Neuronal stem cell (in vitro differentiated cells): ENCODE results near the gene CFL2. TPM values are rescaled to one million over a fixed set of nuclear protein-coding genes. Genes with fewer than 3 reads are reported as not detected.

Experiments
- DNase-seq: peaks from one replicate; pipeline ENCODE4 v3.0.0-alpha.2; 2013; ENCODE audit warnings: low spot score
- H2AFZ ChIP-seq: one replicate; pipeline ENCODE4 v1.6.1; 2013; ENCODE audit warnings: mild to moderate bottlenecking, low read length, inconsistent platforms
- H2AK5ac ChIP-seq: 2 replicates; pipeline ENCODE4 v1.6.1; 2013; ENCODE audit warnings: low read depth, mild to moderate bottlenecking, inconsistent platforms, low read length, moderate library complexity, mixed read lengths
- H2BK120ac ChIP-seq: 2 replicates; pipeline ENCODE4 v1.6.1; 2013; ENCODE audit warnings: low read depth, mild to moderate bottlenecking, inconsistent platforms, low read length, moderate library complexity, mixed read lengths
- H2BK12ac ChIP-seq: one replicate; pipeline ENCODE4 v1.6.1; 2013; ENCODE audit warnings: low read length, inconsistent platforms
- H2BK15ac ChIP-seq: 2 replicates; pipeline ENCODE4 v1.6.1; 2013; ENCODE audit warnings: mild to moderate bottlenecking, low read length, inconsistent platforms, mixed read lengths
- H2BK5ac ChIP-seq: one replicate; pipeline ENCODE4 v1.6.1; 2013; ENCODE audit warnings: inconsistent platforms, mild to moderate bottlenecking, low read length, moderate library complexity
- H3K14ac ChIP-seq: one replicate; pipeline ENCODE4 v1.6.1; 2013; ENCODE audit warnings: low read length, inconsistent platforms
- H3K18ac ChIP-seq: 2 replicates; pipeline ENCODE4 v1.6.1; 2013; ENCODE audit warnings: low read length, inconsistent platforms
- H3K23ac ChIP-seq: 2 replicates; pipeline ENCODE4 v1.6.1; 2013; ENCODE audit warnings: low read depth, mild to moderate bottlenecking, mixed read lengths, low read length, inconsistent platforms; ENCODE audit not compliant: poor library complexity
- H3K27ac ChIP-seq: replicated peaks from 3 replicates; pipeline ENCODE4 v1.5.1; 2013; ENCODE audit warnings: low read length, inconsistent platforms
- H3K27me3 ChIP-seq, 3 experiments: 2 replicates each; pipeline ENCODE4 v1.6.1; 2013; ENCODE audit warnings: low read length in 3 of 3, mild to moderate bottlenecking in 2 of 3, inconsistent platforms in 1 of 3, low read depth in 1 of 3, mixed read lengths in 1 of 3, moderate library complexity in 1 of 3; ENCODE audit not compliant: control insufficient read depth in 3 of 3, insufficient read depth in 3 of 3
- H3K36me3 ChIP-seq, 2 donors: replicated peaks in 1 of 2; 2 replicates each; pipeline ENCODE4 v1.6.1; 2013; ENCODE audit warnings: low read length in 2 of 2; ENCODE audit not compliant: control insufficient read depth in 2 of 2, insufficient read depth in 2 of 2
- H3K4ac ChIP-seq: 2 replicates; pipeline ENCODE4 v1.6.1; 2013; ENCODE audit warnings: inconsistent platforms, mild to moderate bottlenecking, low read length, moderate library complexity
- H3K4me1 ChIP-seq, 2 donors: 1 replicate in 1 of 2; 2 replicates in 1 of 2; pipeline ENCODE4 v1.6.1; 2013; ENCODE audit warnings: low read length in 2 of 2, low read depth in 1 of 2; ENCODE audit not compliant: control insufficient read depth in 2 of 2, insufficient read depth in 1 of 2
- H3K4me2 ChIP-seq: one replicate; pipeline ENCODE4 v1.6.1; 2013; ENCODE audit warnings: mild to moderate bottlenecking, low read length, inconsistent platforms; ENCODE audit not compliant: insufficient read depth, poor library complexity, severe bottlenecking
- H3K4me3 ChIP-seq, 2 donors: 2 replicates each; pipeline ENCODE4 v1.5.1; 2013; ENCODE audit warnings: low read length in 2 of 2, mild to moderate bottlenecking in 2 of 2, inconsistent platforms in 1 of 2, moderate library complexity in 1 of 2
- H3K79me1 ChIP-seq: one replicate; pipeline ENCODE4 v1.6.1; 2013; ENCODE audit warnings: low read depth, mild to moderate bottlenecking, inconsistent platforms, low read length, moderate library complexity
- H3K9ac ChIP-seq: one replicate; pipeline ENCODE4 v1.6.1; 2013; ENCODE audit warnings: mild to moderate bottlenecking, low read depth, low read length, inconsistent platforms; ENCODE audit not compliant: poor library complexity
- H3K9me3 ChIP-seq, 2 donors: replicated peaks in 1 of 2; 2 replicates each; pipeline versions ENCODE3 to v1.6.1; 2013; ENCODE audit warnings: low read length in 2 of 2, mild to moderate bottlenecking in 2 of 2, inconsistent platforms in 1 of 2, low read depth in 1 of 2, mixed read lengths in 1 of 2, moderate library complexity in 1 of 2; ENCODE audit not compliant: control insufficient read depth in 2 of 2, insufficient read depth in 1 of 2
- H4K8ac ChIP-seq: one replicate; pipeline ENCODE4 v1.6.1; 2013; ENCODE audit warnings: low read depth, mild to moderate bottlenecking, inconsistent platforms, low read length, moderate library complexity
- H4K91ac ChIP-seq: one replicate; pipeline ENCODE4 v1.6.1; 2013; ENCODE audit warnings: low read length, low read depth, mild to moderate bottlenecking, inconsistent platforms; ENCODE audit not compliant: poor library complexity
- WGBS, 2 donors: extraction: QIAGEN DNeasy Blood & Tissue Kit; methylation state at CpG; one replicate each; pipeline ENCODE4 v1.1.7; 2013; ENCODE audit warnings: missing lambda C conversion rate in 2 of 2, mixed read lengths in 1 of 2; ENCODE audit not compliant: insufficient read length in 2 of 2, insufficient replicate concordance in 1 of 2; ENCODE audit errors: extremely low coverage in 2 of 2; 5-methylcytosine and 5-hydroxymethylcytosine counted together
- polyA plus RNA-seq, 2 experiments: library from polyadenylated mRNA; stranded (reverse); fragments of 200-250 nt; gene quantifications; one replicate each; pipeline ENCODE4 v1.2.3, GENCODE V29; 2013

The CFL2 gene
- 34.9 TPM for polyA plus RNA-seq (2013, experiment 1 of 2)
- 35.4 TPM for polyA plus RNA-seq (2013, experiment 2 of 2)

DNA sequence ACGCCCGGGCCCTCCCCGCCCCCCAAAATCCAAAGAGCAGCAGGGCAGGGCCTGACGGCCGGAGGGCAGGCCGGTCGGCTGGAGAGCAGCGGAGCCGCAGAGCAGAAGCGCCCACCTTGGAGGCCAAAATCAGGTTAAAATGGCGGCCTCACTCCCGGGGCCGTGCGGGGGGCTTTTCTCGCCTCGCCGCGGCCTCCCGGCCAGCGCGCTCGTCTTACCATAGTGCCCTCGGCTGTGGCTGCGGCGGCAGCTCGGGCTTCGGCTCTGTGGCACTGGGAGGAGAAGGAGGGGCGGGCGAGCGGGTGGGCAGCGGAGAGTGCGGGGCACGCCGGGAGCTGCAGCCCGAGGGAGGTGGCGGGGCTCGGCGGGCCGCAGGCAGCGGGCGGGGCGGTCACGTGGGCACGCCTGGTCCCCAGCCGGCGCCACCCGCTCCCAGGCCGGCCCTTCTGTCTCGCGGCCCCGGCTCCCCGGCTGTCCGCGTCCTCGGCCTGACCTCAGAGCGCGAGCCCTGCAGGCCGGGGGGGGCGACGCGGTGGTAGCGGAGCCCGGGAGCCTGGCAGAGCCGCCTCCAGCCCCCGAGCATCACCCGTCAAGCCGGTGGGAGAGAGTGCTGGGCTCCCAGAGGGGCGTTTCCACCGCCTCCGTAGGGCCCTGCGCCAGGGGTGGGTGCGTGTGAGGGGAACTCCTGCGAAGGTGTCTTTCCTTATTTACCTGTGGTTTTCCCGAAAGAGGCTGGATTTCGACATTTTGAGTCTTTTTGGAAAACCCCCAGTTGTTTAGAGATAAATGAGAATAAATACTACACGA lies at the start of gene CFL2:
Gene CFL2 (minus strand): TSS at position 274 of the 807 bp plus-strand sequence. CDS start 53 bp downstream, at position 221.
- Histone ChIP-seq H3K27me3 (peaks cover 0 to 15% (median 0%) of the 10 kb centered on the region in 3 experiments), H2BK120ac (no peak within 1 kb of the TSS), H3K79me1 (no peaks in the 10 kb centered on the region), H2BK5ac (no peak within 1 kb of the TSS), H4K8ac (peak within 1 kb of the TSS; percentile 89), H2BK15ac (no peak within 1 kb of the TSS), H3K9me3 (no peaks in the 10 kb centered on the region), H4K91ac (no peak within 1 kb of the TSS), H3K4me3 (peak within 1 kb of the TSS; percentile 84 to 92), H2AFZ (peak within 1 kb of the TSS; percentile 99), H3K27ac (peak within 1 kb of the TSS; percentile 89), H3K14ac (peak within 1 kb of the TSS; percentile 43), H3K18ac (peak within 1 kb of the TSS; percentile 96), H3K4me2 (peak within 1 kb of the TSS; percentile 69), H3K9ac (peak within 1 kb of the TSS; percentile 90), H3K4me1 (peaks cover 0 to 6% of the 10 kb centered on the region in 2 donors), H2AK5ac (no peak within 1 kb of the TSS), H3K4ac (no peak within 1 kb of the TSS), H3K36me3 (peaks cover 0 to 27% of the 10 kb centered on the region in 2 donors), H3K23ac (no peak within 1 kb of the TSS), H2BK12ac (no peak within 1 kb of the TSS)
- no CpG with 5 or more reads among the region's 76 CpGs for WGBS, 2 donors
- DNase-seq = peak; percentile 87

DNA sequence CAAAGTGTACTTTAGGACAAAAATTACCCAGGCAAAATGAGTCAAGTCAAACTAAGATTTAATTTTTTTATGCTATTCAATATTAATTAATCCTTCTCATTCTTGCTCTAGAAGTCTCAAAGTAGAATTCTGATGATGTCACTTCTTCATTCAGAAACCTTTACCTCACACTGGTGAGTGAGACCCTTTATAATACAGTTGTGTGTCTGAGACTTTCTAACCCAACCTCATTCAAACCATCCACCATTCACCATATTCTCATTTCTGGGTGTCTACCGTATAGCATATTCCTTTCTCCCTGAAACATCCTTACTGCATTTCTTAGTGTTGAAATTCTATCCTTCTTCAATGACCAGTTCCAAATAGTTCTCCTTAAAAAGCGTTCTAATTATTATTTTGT lies 40.8 kb upstream of the CFL2 start:
- no peak overlapping the region for H4K8ac ChIP-seq
- H2BK5ac ChIP-seq = no peak overlapping the region
- H4K91ac ChIP-seq = no peak overlapping the region
- no peak overlapping the region for H3K4me2 ChIP-seq
- no peaks in the 10 kb centered on the region for H3K79me1 ChIP-seq
- no peak overlapping the region for H2BK15ac ChIP-seq
- H3K23ac ChIP-seq = no peak overlapping the region
- peaks cover 2 to 73% of the 10 kb centered on the region in 2 donors for H3K36me3 ChIP-seq
- H3K14ac ChIP-seq = no peak overlapping the region
- WGBS, 2 donors = no CpG with 5 or more reads among the region's 2 CpGs
- H3K9ac ChIP-seq = no peak overlapping the region
- H3K4me3 ChIP-seq = no peak overlapping the region
- H3K27ac ChIP-seq = no peak overlapping the region
- no peak overlapping the region for H2AFZ ChIP-seq
- H2BK120ac ChIP-seq = no peak overlapping the region
- H2BK12ac ChIP-seq = no peak overlapping the region
- H3K4me1 ChIP-seq = no peaks in the 10 kb centered on the region
- H3K9me3 ChIP-seq = no peaks in the 10 kb centered on the region
- DNase-seq = no peak
- no peak overlapping the region for H3K4ac ChIP-seq
- H2AK5ac ChIP-seq = no peak overlapping the region
- H3K27me3 ChIP-seq = no peaks in the 10 kb centered on the region
- no peak overlapping the region for H3K18ac ChIP-seq

GRCh38 chr14:34754687-34755086 lies 40.3 kb upstream of the CFL2 start:
- H3K36me3 ChIP-seq = peaks cover 2 to 68% of the 10 kb centered on the region in 2 donors
- no CpG with 5 or more reads among the region's 1 CpG for WGBS, 2 donors

GRCh38 chr14:34750670-34751069 lies 36.3 kb upstream of the CFL2 start:
- Histone ChIP-seq H3K79me1 (peaks cover 2% of the 10 kb centered on the region), H4K91ac (no peak overlapping the region), H3K4ac (no peak overlapping the region), H3K9me3 (no peaks in the 10 kb centered on the region), H2AFZ (no peak overlapping the region), H3K14ac (no peak overlapping the region), H3K18ac (no peak overlapping the region), H4K8ac (no peak overlapping the region), H3K4me3 (no peak overlapping the region), H3K27me3 (no peaks in the 10 kb centered on the region), H3K9ac (no peak overlapping the region), H3K4me2 (no peak overlapping the region), H3K36me3 (peaks cover 0 to 41% of the 10 kb centered on the region in 2 donors), H2AK5ac (no peak overlapping the region), H2BK15ac (no peak overlapping the region), H2BK5ac (no peak overlapping the region), H3K23ac (no peak overlapping the region), H3K4me1 (peaks cover 0 to under 1% of the 10 kb centered on the region in 2 donors), H3K27ac (no peak overlapping the region), H2BK12ac (no peak overlapping the region), H2BK120ac (no peak overlapping the region)
- DNase-seq = no peak

More at GRCh38 chr14:34754687-34755086, 40.3 kb upstream of the CFL2 start:
- Histone ChIP-seq H2AK5ac (no peak overlapping the region), H3K9me3 (no peaks in the 10 kb centered on the region), H3K14ac (no peak overlapping the region), H2BK5ac (no peak overlapping the region), H3K4me2 (no peak overlapping the region), H3K79me1 (no peaks in the 10 kb centered on the region), H4K8ac (no peak overlapping the region), H2AFZ (no peak overlapping the region), H3K4me1 (no peaks in the 10 kb centered on the region), H3K4me3 (no peak overlapping the region), H4K91ac (no peak overlapping the region), H3K27me3 (no peaks in the 10 kb centered on the region), H2BK15ac (no peak overlapping the region), H3K27ac (no peak overlapping the region), H3K4ac (no peak overlapping the region), H2BK12ac (no peak overlapping the region), H3K23ac (no peak overlapping the region), H2BK120ac (no peak overlapping the region), H3K18ac (no peak overlapping the region), H3K9ac (no peak overlapping the region)
- DNase-seq = no peak
